AG04449 (cell line): ENCODE data around the gene MC2R.

Experiments used
- CTCF ChIA-PET: fragments of 350-600 bp; formaldehyde crosslinking; extraction: SDS; loops from one replicate; lab custom pipeline; 2021; ENCODE audit warnings: antibody characterized with exemption; lab: Yijun Ruan, JAX
- POLR2A ChIA-PET: fragments of 400-600, 350-600 bp; formaldehyde crosslinking; extraction: SDS; loops from one replicate; lab custom pipeline; 2020; ENCODE audit warnings: antibody characterized with exemption, inconsistent platforms; lab: Yijun Ruan, JAX
- DNase-seq: peaks from one replicate; pipeline ENCODE4 v3.0.0-alpha.2; 2010; ENCODE audit warnings: low read depth, low spot score
- H3K4me3 ChIP-seq: 2 replicates; pipeline ENCODE4 v1.5.1; 2011; ENCODE audit warnings: low read depth, mild to moderate bottlenecking, control low read depth, low read length
- TF ChIP-seq, protein P1 (sequence below): IDR thresholded peaks from one replicate; pipeline ENCODE4 v1.5.1; 2011; ENCODE audit warnings: mild to moderate bottlenecking, moderate library complexity, low read length, control low read depth, inconsistent platforms; ENCODE audit not compliant: insufficient read depth; ENCODE audit errors: missing control alignments

Gene MC2R

DNA sequence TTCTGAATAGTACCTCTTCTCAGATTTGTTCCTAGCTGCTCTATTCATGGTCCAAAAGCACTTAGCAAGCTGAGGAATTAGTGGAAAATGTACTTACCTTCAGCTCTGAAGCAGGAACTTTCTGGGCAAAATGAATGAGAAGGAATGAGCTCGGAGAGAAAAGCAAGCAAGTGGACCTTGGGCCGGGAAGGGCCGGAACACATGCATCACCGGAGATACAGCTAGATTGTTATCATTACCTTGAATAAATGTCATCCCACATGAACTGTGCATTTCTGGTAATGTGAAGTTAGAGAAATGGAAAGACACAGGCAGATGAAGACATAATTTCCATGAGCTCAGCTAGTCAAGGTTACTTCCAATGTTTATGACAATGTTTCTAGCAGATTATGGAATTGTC, at the start of gene MC2R:
MC2R (minus strand) TSS at position 146 of the 400 bp plus-strand sequence. CDS start 30,018 bp downstream, outside the sequence.
- H3K4me3 ChIP-seq = no peak within 1 kb of the TSS
- ChIA-PET POLR2A (no interaction called here), CTCF (no interaction called here)
- no peak for DNase-seq
- TF ChIP-seq, protein P1, sequence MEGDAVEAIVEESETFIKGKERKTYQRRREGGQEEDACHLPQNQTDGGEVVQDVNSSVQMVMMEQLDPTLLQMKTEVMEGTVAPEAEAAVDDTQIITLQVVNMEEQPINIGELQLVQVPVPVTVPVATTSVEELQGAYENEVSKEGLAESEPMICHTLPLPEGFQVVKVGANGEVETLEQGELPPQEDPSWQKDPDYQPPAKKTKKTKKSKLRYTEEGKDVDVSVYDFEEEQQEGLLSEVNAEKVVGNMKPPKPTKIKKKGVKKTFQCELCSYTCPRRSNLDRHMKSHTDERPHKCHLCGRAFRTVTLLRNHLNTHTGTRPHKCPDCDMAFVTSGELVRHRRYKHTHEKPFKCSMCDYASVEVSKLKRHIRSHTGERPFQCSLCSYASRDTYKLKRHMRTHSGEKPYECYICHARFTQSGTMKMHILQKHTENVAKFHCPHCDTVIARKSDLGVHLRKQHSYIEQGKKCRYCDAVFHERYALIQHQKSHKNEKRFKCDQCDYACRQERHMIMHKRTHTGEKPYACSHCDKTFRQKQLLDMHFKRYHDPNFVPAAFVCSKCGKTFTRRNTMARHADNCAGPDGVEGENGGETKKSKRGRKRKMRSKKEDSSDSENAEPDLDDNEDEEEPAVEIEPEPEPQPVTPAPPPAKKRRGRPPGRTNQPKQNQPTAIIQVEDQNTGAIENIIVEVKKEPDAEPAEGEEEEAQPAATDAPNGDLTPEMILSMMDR = no peak

GRCh38 chr18:13945811-13946210, 30.5 kb upstream of the MC2R start:
- TF ChIP-seq, protein P1 = no peak
- CTCF ChIA-PET = no interaction called here
- DNase-seq = no peak
- no peak overlapping the region for H3K4me3 ChIP-seq
- POLR2A ChIA-PET = no interaction called here

- ChIA-PET CTCF (no interaction called here), POLR2A (no interaction called here)
- no peak for DNase-seq
- TF ChIP-seq, protein P1 = no peak
- H3K4me3 ChIP-seq = no peak overlapping the region
Measured at GRCh38 chr18:13943338-13943737, 28.0 kb upstream of the MC2R start.

DNA sequence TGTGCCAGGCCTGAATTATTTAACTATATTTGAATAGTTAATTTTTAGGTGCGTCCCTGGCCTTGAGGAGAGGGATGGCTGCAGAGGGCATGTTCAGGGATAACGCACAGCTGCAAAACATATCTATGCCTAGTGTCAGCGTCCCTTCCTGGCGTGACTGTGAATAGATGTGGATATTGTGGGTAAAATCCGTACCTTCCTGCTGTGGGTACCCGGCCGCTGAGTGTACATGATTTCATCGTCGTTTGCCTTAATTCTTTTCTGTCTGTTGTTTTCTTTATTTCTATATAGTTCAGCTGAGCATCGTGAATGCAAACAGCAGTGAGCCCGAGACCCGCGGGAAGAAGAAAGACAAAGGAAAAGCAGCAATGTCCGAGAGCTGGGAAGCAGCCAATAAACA, 25.0 kb upstream of the MC2R start:
- DNase-seq = no peak
- TF ChIP-seq, protein P1 = no peak
- CTCF ChIA-PET = no interaction called here
- no peak overlapping the region for H3K4me3 ChIP-seq
- POLR2A ChIA-PET = no interaction called here

GRCh38 chr18:13934676-13935075, 19.3 kb upstream of the MC2R start:
- DNase-seq = no peak
- CTCF ChIA-PET = no interaction called here

DNA sequence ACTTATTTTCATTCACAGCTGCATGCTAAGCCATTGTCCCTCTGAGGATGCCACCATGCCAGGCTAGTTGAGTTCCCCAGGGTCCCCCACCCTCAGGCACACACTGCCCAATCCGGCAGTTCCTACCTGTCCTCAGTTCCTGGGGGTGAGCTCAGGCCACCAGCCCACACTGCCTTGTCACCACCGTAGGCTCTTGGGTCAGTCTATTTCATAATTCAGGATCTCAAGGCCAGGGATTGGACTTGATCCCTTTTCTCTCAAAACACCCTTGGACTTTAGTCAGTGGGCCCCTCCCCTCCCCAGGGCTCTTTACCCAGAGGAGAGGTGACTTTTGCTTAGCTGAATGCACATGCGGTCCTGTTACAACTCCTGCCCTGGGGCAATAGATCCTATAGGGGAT, 18.7 kb upstream of the MC2R start:
- no peak for DNase-seq
- ChIA-PET CTCF (no interaction called here), POLR2A (no interaction called here)
- TF ChIP-seq, protein P1 = no peak
- no peak overlapping the region for H3K4me3 ChIP-seq

More at GRCh38 chr18:13934676-13935075, 19.3 kb upstream of the MC2R start:
- POLR2A ChIA-PET = no interaction called here
- TF ChIP-seq, protein P1 = no peak
- H3K4me3 ChIP-seq = no peak overlapping the region
